Mucosa of descending colon (tissue), 3 donors: ENCODE data around the gene RNF225. TPM values are rescaled to one million over a fixed set of nuclear protein-coding genes. Genes with fewer than 3 reads are reported as not detected.

Experiments used
- ATAC-seq: fragments of 200-7000 bp; cut with Tn5 transposase; one replicate; pipeline ENCODE4 v1.9.1; 2020; ENCODE audit warnings: mild to moderate bottlenecking, moderate library complexity
- DNase-seq, 3 donors: peaks; one replicate each; pipeline ENCODE4 v3.0.0-alpha.2; 2020
- H3K36me3 ChIP-seq: fragments of 200-600 bp; one replicate; pipeline ENCODE4 v1.8.0; 2021; ENCODE audit warnings: low read depth, mild to moderate bottlenecking
- H3K4me1 ChIP-seq: fragments of 200-600 bp; one replicate; pipeline ENCODE4 v1.8.0; 2021; ENCODE audit warnings: low read depth, mild to moderate bottlenecking
- H3K4me3 ChIP-seq: fragments of 200-600 bp; one replicate; pipeline ENCODE4 v1.8.0; 2021; ENCODE audit warnings: mild to moderate bottlenecking
- H3K9me3 ChIP-seq: fragments of 200-600 bp; one replicate; pipeline ENCODE4 v1.8.0; 2021; ENCODE audit warnings: mild to moderate bottlenecking
- intact Hi-C, 2 donors: fragments of 100-400 bp; cut with DNase I in 1 of 2; cut with micrococcal nuclease in 1 of 2; formaldehyde crosslinking; loops; one replicate each; pipeline versions ENCODE4 v1.11.0 to v1.11.1; 2022; cut with DNase I, micrococcal nuclease
- total RNA-seq, 3 donors: library from RNA; stranded (reverse); fragmentation: NEBNext Ultra II Directional in 2 of 3; extraction: Animal tissue kit (Norgen Biotek cat#: 25700) in 2 of 3; gene quantifications; one replicate each; pipeline versions ENCODE4 v1.2.1 to v1.2.4, GENCODE V29; 2021 to 2023
- TF ChIP-seq, protein P1 (sequence below): fragments of 200-600 bp; IDR thresholded peaks from one replicate; pipeline ENCODE4 v1.8.0; 2022; ENCODE audit warnings: antibody characterized with exemption, mild to moderate bottlenecking
- donor health status: DM: no; HTN: no; CAD: no; lungs with moderate emphysema.
- donor health status: DM: no; HTN: no; CAD: no.
- donor health status: DM: no; HTN: yes; CAD: no.

RNF225 gene
- total RNA-seq, 3 donors from 2014 or later, result not detected

DNA sequence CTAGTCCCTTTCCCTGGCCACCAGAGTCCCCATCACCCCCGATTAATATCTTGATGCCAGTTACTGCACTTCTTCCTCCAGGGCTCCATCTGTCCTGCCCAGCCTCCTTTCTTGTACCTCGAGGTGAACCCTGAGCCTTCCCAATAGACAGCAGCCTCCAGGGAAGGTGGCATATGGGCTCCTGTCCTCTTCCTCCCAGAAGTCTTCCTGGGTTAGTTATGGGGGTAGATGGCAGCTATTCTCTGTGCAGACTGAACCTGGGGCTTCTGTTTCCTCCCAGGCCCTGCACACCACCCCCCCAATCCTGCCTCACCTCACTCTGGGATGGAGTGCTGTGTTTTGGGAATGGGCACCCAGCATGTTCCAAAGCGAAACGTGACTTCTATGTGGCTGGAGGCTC lies 2.6 kb downstream of the RNF225 start:
- TF ChIP-seq, protein P1, sequence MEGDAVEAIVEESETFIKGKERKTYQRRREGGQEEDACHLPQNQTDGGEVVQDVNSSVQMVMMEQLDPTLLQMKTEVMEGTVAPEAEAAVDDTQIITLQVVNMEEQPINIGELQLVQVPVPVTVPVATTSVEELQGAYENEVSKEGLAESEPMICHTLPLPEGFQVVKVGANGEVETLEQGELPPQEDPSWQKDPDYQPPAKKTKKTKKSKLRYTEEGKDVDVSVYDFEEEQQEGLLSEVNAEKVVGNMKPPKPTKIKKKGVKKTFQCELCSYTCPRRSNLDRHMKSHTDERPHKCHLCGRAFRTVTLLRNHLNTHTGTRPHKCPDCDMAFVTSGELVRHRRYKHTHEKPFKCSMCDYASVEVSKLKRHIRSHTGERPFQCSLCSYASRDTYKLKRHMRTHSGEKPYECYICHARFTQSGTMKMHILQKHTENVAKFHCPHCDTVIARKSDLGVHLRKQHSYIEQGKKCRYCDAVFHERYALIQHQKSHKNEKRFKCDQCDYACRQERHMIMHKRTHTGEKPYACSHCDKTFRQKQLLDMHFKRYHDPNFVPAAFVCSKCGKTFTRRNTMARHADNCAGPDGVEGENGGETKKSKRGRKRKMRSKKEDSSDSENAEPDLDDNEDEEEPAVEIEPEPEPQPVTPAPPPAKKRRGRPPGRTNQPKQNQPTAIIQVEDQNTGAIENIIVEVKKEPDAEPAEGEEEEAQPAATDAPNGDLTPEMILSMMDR, result no peak
- no peak for DNase-seq
- Histone ChIP-seq H3K36me3 (peaks cover 7% of the 10 kb centered on the region), H3K9me3 (no peaks in the 10 kb centered on the region), H3K4me1 (peaks cover 18% of the 10 kb centered on the region), H3K4me3 (no peak overlapping the region)
- intact Hi-C loops, result no loop called here
- no peak for ATAC-seq

DNA sequence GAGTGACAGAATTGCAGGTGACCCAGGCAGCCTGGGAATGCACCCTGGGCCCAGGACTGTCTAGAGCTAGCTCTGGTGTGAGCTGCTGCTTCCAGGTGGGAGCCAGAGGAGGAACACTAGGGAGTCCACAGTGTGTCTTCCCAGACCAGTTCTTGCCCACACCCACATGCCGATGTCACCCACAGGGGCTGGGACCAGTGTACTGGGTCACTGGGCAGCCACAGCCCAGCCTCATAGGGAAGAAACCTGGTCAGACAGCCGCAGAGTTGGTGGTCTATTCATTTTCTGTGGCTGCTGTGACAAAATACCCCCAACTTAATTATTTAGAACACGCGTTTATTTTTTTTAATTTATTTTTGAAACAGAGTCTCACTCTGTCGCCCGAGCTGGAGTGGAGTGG lies 3.1 kb downstream of the RNF225 start:
- TF ChIP-seq, protein P1, result no peak
- DNase-seq (no peak), ATAC-seq (no peak)
- intact Hi-C loops, result no loop called here
- Histone ChIP-seq H3K36me3 (peaks cover 4% of the 10 kb centered on the region), H3K4me3 (no peak overlapping the region), H3K9me3 (no peaks in the 10 kb centered on the region), H3K4me1 (peaks cover 18% of the 10 kb centered on the region)

DNA sequence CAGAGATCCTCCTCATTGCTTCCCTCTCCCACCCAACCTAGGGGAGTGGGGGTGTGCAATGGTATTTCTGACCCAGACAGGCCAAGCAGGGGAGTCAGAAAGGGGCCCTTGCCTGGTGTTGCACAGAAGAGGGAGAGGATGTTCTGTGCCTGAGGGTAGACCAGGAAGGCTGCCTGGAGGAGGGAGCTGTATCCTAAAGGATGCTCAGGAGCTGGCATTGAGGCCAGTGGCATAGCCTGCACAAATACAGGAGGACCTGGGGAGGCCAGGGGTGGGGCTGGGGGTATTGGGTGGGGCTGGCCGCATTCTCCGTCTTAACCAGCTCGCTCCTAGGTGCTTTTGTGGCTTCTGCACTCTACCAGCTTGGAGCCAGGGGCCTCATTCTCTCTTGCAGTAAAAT lies 4.4 kb downstream of the RNF225 start:
- ATAC-seq, result no peak
- intact Hi-C loops, result no loop called here
- TF ChIP-seq, protein P1, result no peak
- DNase-seq, result no peak
- Histone ChIP-seq H3K9me3 (no peaks in the 10 kb centered on the region), H3K4me1 (peaks cover 18% of the 10 kb centered on the region), H3K4me3 (no peak overlapping the region), H3K36me3 (peaks cover 4% of the 10 kb centered on the region)

DNA sequence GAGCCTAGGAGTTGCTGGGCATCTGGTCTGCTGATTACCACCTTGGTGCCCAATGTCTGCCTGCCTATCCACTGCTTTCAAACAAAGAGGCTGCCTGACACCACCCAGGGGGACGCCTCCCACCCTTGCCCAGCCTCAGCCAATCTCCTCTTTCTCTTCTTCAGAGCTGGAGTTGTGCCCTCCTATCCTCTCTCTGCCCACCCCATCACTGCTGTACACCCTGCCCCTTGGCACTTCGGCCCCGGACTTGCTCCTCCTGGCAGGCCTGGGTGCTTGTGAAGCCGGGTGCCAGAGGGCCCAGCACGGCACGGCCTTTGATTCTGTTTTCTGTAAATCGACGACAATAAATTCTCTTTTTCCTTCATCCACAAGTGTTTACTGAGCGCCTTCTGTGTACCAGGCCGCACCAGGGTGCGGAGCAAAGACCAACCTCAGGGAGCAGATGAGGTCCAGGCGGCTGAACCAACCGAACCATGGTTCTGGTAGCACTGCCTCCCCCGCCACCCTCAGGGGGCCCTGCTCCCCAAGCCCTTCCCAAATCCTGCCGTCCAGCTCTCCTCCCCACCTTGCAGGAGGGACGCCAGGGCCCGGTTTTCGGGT lies 5.0 kb downstream of the RNF225 start:
- H3K9me3 ChIP-seq, result no peaks in the 10 kb centered on the region
- no peak for ATAC-seq
- peaks cover 4% of the 10 kb centered on the region for H3K36me3 ChIP-seq
- DNase-seq, result no peak
- no peak overlapping the region for H3K4me3 ChIP-seq
- H3K4me1 ChIP-seq, result peaks cover 17% of the 10 kb centered on the region
- TF ChIP-seq, protein P1, result no peak
- intact Hi-C loops, result no loop called here

DNA sequence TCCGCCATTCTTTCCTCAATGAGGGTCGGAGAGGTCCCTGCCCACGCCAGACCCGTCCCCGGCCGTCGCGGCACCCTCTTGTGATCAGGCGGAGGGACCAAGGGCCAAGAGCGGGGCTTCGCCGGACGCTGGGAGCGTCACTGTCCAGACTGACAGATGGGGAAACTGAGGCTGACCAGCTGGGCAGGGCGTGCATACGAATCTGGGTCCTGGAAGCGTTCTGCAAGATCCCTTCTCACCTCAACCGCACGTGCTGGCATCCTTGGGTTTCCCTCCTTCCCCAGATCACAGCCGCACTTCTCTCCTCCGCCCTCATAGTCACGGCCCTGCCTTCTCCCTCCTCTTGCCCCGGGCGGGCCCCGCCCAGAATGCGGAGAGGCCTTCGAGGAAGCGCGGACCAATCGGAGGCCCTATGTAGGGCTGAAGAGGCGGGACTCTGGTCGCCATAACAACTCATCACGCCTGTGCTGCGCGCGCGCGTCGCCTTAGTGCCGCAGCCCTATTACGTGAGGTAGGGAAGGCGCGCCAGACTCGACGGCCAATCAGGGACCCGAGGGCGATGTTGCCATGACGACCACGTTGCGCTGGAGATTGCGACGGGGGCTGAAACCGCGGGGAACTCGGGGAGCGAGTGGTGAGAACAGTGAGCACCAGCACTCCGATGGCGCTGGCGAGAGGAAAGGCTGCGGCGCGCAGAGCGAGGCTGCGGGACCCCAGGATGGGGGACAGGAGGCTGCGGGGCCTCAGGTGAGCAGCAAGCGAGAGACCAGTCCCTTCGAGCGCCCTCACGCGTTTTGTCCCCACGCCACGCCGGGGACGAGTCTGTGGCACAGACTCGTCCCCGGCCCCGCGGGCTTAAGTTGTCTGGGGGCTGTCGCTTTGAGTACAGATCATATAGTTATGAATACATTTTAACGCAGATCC lies 5.7 kb downstream of the RNF225 start:
- H3K4me3 ChIP-seq, result peak overlapping the region; percentile 32
- H3K36me3 ChIP-seq, result peaks cover 4% of the 10 kb centered on the region
- peaks cover 10% of the 10 kb centered on the region for H3K4me1 ChIP-seq
- TF ChIP-seq, protein P1, result no peak
- peak; percentile 97 for ATAC-seq
- H3K9me3 ChIP-seq, result no peaks in the 10 kb centered on the region
- peak; percentile 99 to 100 (median 100) for DNase-seq
- intact Hi-C loops, result no loop called here
